Astrocyte (in vitro differentiated cells and primary cell): Measurements from ENCODE around the gene FMO1. TPM values are rescaled to one million over a fixed set of nuclear protein-coding genes. Genes with fewer than 3 reads are reported as not detected.

Experiments used
- DNase-seq: peaks from one replicate; pipeline ENCODE4 v3.0.0-alpha.2; 2010; ENCODE audit warnings: low read depth
- FAIRE-seq: peaks from 2 replicates; lab custom pipeline; 2011; peaks lifted over from hg19 to GRCh38; lab: Jason Lieb, UNC
- H2AFZ ChIP-seq: 2 replicates; pipeline ENCODE4 v1.6.0; 2012; ENCODE audit warnings: low read depth, low read length, inconsistent platforms
- H3K27ac ChIP-seq: 2 replicates; pipeline ENCODE4 v1.5.1; 2011; ENCODE audit warnings: low read depth, low read length, inconsistent platforms
- H3K27me3 ChIP-seq: 2 replicates; pipeline ENCODE4 v1.6.0; 2011; ENCODE audit warnings: low read length, inconsistent platforms; ENCODE audit not compliant: insufficient read depth
- H3K36me3 ChIP-seq: 2 replicates; pipeline ENCODE4 v1.5.1; 2011; ENCODE audit warnings: low read length, inconsistent platforms; ENCODE audit not compliant: insufficient read depth
- H3K4me1 ChIP-seq: 2 replicates; pipeline ENCODE4 v1.5.1; 2011; ENCODE audit warnings: low read length, inconsistent platforms; ENCODE audit not compliant: insufficient read depth
- H3K4me2 ChIP-seq: 2 replicates; pipeline ENCODE4 v1.6.0; 2012; ENCODE audit warnings: low read length, inconsistent platforms
- H3K4me3 ChIP-seq: 2 replicates; pipeline ENCODE4 v1.5.1; 2011; ENCODE audit warnings: low read depth, mild to moderate bottlenecking, low read length, inconsistent platforms; ENCODE audit not compliant: insufficient read depth
- H3K79me2 ChIP-seq: 2 replicates; pipeline ENCODE4 v1.6.0; 2012; ENCODE audit warnings: mild to moderate bottlenecking, low read length, inconsistent platforms; ENCODE audit not compliant: insufficient read depth
- H3K9ac ChIP-seq: 2 replicates; pipeline ENCODE4 v1.6.0; 2012; ENCODE audit warnings: mild to moderate bottlenecking, low read length, inconsistent platforms
- H3K9me3 ChIP-seq: 2 replicates; pipeline ENCODE4 v1.5.1; 2012; ENCODE audit warnings: low read depth, mild to moderate bottlenecking, low read length, inconsistent platforms; ENCODE audit not compliant: insufficient read depth
- H4K20me1 ChIP-seq: 2 replicates; pipeline ENCODE4 v1.6.0; 2012; ENCODE audit warnings: low read length, inconsistent platforms; ENCODE audit not compliant: insufficient read depth
- H3K27ac Mint-ChIP-seq: one replicate; pipeline ENCODE4 v1.8.0; 2021; ENCODE audit warnings: mild to moderate bottlenecking, mixed read lengths; ENCODE audit not compliant: unreplicated experiment
- H3K27me3 Mint-ChIP-seq: one replicate; pipeline ENCODE4 v1.8.0; 2021; ENCODE audit warnings: low read depth, mixed read lengths; ENCODE audit not compliant: unreplicated experiment
- H3K36me3 Mint-ChIP-seq: one replicate; pipeline ENCODE4 v1.8.0; 2021; ENCODE audit warnings: low read depth, mixed read lengths; ENCODE audit not compliant: unreplicated experiment
- H3K4me1 Mint-ChIP-seq: one replicate; pipeline ENCODE4 v1.8.0; 2021; ENCODE audit warnings: low read depth, mixed read lengths; ENCODE audit not compliant: unreplicated experiment
- H3K4me3 Mint-ChIP-seq: one replicate; pipeline ENCODE4 v1.8.0; 2021; ENCODE audit warnings: mild to moderate bottlenecking, moderate library complexity, mixed read lengths; ENCODE audit not compliant: unreplicated experiment
- H3K9me3 Mint-ChIP-seq: one replicate; pipeline ENCODE4 v1.8.0; 2021; ENCODE audit warnings: mild to moderate bottlenecking, mixed read lengths; ENCODE audit not compliant: unreplicated experiment
- EZH2 ChIP-seq: IDR thresholded peaks from 2 replicates; pipeline ENCODE4 v1.6.1; 2012; ENCODE audit warnings: mild to moderate bottlenecking, low read length, inconsistent platforms; ENCODE audit not compliant: insufficient read depth
- total RNA-seq: library from RNA; stranded (reverse); gene quantifications from 2 replicates; pipeline ENCODE4 v1.2.1, GENCODE V29; 2021
- TF ChIP-seq, protein P1 (sequence below): IDR thresholded peaks from 2 replicates; pipeline ENCODE4 v1.5.1; 2011; ENCODE audit warnings: low read depth, mild to moderate bottlenecking, inconsistent platforms, low read length, moderate library complexity; ENCODE audit not compliant: insufficient read depth

The FMO1 gene
- total RNA-seq, 1 donor from 2014 or later: not detected

DNA sequence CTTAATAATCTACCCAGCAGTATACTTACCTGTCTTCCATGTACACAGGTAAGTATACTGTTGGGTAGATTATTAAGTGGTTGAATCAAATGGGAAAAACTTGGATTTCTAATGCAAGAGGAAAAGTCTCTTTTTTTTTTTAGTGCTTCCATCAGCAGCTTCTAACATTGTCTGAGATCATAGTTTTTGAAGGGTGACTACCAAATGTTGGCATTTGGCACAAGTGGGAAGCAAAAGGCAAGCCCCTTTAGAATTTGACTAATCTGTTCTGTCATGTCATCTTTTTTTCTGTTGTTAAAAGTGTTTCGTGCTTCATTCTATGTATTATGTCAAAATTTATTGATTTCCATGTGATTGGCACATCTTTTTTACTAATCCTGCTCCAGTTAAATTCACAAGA lies 547 bp downstream of the FMO1 start:
- Histone ChIP-seq H3K27ac (no peak overlapping the region), H3K4me1 (peaks cover 5% of the 10 kb centered on the region), H3K36me3 (no peaks in the 10 kb centered on the region), H3K4me2 (no peak overlapping the region), H3K9me3 (no peaks in the 10 kb centered on the region), H3K4me3 (no peak overlapping the region), H3K79me2 (no peaks in the 10 kb centered on the region), H4K20me1 (no peaks in the 10 kb centered on the region), H3K9ac (no peak overlapping the region), H3K27me3 (peaks cover 2% of the 10 kb centered on the region), H2AFZ (no peak overlapping the region)
- no peak for DNase-seq
- no peaks in the 10 kb centered on the region for H3K9me3 Mint-ChIP-seq
- TF ChIP-seq EZH2: no peak
- TF ChIP-seq, protein P1, sequence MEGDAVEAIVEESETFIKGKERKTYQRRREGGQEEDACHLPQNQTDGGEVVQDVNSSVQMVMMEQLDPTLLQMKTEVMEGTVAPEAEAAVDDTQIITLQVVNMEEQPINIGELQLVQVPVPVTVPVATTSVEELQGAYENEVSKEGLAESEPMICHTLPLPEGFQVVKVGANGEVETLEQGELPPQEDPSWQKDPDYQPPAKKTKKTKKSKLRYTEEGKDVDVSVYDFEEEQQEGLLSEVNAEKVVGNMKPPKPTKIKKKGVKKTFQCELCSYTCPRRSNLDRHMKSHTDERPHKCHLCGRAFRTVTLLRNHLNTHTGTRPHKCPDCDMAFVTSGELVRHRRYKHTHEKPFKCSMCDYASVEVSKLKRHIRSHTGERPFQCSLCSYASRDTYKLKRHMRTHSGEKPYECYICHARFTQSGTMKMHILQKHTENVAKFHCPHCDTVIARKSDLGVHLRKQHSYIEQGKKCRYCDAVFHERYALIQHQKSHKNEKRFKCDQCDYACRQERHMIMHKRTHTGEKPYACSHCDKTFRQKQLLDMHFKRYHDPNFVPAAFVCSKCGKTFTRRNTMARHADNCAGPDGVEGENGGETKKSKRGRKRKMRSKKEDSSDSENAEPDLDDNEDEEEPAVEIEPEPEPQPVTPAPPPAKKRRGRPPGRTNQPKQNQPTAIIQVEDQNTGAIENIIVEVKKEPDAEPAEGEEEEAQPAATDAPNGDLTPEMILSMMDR: no peak
- H3K36me3 Mint-ChIP-seq: no peaks in the 10 kb centered on the region
- H3K4me3 Mint-ChIP-seq: no peak overlapping the region
- no peaks in the 10 kb centered on the region for H3K27me3 Mint-ChIP-seq
- peaks cover 21% of the 10 kb centered on the region for H3K4me1 Mint-ChIP-seq
- FAIRE-seq: no peak
- no peak overlapping the region for H3K27ac Mint-ChIP-seq

- Histone ChIP-seq H3K9me3 (no peaks in the 10 kb centered on the region), H3K4me2 (no peak overlapping the region), H3K9ac (no peak overlapping the region), H3K4me3 (no peak overlapping the region), H3K79me2 (no peaks in the 10 kb centered on the region), H3K27me3 (peaks cover 2% of the 10 kb centered on the region), H3K36me3 (no peaks in the 10 kb centered on the region), H2AFZ (no peak overlapping the region), H4K20me1 (no peaks in the 10 kb centered on the region), H3K4me1 (peaks cover 12% of the 10 kb centered on the region), H3K27ac (no peak overlapping the region)
- DNase-seq: no peak
- no peak for TF ChIP-seq EZH2
- Mint-ChIP-seq H3K27ac (no peak overlapping the region), H3K27me3 (no peaks in the 10 kb centered on the region), H3K9me3 (no peaks in the 10 kb centered on the region), H3K36me3 (no peaks in the 10 kb centered on the region), H3K4me3 (no peak overlapping the region), H3K4me1 (peaks cover 29% of the 10 kb centered on the region)
- no peak for FAIRE-seq
These were observed 2.0 kb downstream of the FMO1 start for GRCh38 chr1:171250263-171250662.

DNA sequence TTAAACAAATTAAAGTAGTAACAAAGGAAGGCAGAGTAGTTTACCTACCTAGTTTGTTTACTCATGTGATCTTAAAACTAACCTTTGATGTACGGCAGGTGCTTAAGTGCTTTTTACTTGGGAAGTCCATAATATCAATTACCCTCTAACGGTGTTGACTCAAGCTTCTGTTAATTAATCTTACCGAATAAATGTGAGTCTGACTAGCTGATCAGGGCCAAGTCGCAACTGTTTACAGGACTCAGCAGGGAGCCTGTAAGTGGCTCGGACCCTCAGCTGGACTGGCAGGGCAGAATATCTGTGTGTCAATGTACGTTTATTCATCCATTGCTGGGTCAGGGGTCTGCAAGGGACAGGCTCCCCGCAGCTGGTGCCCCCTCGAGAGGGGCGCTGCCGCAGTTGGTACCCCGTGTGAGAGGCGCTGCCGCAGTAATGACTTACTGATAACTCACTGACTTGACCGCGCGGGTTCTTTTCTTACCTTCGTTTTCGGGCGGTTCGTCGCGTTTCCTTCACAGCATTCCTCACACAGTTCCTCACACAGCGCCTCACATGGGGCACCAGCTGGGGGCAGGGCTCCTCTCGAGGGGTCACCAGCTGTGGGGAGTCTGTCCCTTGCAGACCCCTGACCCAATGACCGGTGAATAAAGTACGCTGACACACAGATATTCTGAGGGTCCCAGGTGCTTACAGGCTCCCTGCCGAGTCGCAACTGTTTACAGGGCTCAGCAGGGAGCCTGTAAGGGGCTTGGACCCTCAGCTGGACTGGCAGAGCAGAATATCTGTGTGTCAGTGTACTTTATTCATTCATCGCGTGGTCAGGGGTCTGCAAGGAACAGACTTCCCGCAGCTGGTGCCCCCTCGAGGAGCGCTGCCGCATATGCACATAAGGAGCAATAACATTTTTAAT lies 3.0 kb downstream of the FMO1 start:
- H3K4me1 Mint-ChIP-seq: peaks cover 30% of the 10 kb centered on the region
- H3K27me3 Mint-ChIP-seq: no peaks in the 10 kb centered on the region
- H3K27me3 ChIP-seq: peaks cover 2% of the 10 kb centered on the region
- H3K36me3 Mint-ChIP-seq: no peaks in the 10 kb centered on the region
- DNase-seq (peak; percentile 35), FAIRE-seq (no peak)
- peak overlapping the region; percentile 99 for H3K4me2 ChIP-seq
- H3K9me3 Mint-ChIP-seq: no peaks in the 10 kb centered on the region
- H3K4me1 ChIP-seq: peaks cover 12% of the 10 kb centered on the region
- peak overlapping the region; percentile 57 for H3K27ac ChIP-seq
- TF ChIP-seq, protein P1: peak; percentile 63
- no peak for TF ChIP-seq EZH2
- H3K9ac ChIP-seq: peak overlapping the region; percentile 86
- peak overlapping the region; percentile 86 for H3K4me3 Mint-ChIP-seq
- no peaks in the 10 kb centered on the region for H3K36me3 ChIP-seq
- peak overlapping the region; percentile 95 for H2AFZ ChIP-seq
- no peaks in the 10 kb centered on the region for H4K20me1 ChIP-seq
- H3K9me3 ChIP-seq: no peaks in the 10 kb centered on the region
- H3K79me2 ChIP-seq: no peaks in the 10 kb centered on the region
- peak overlapping the region; percentile 72 for H3K4me3 ChIP-seq
- H3K27ac Mint-ChIP-seq: peak overlapping the region; percentile 56
